Lower leg skin (tissue), 3 donors: ENCODE measurements around the gene CBFA2T3.

Experiments used
- CTCF ChIP-seq, 3 donors: fragments of 450-650 bp; IDR thresholded peaks; one replicate each; pipeline ENCODE4 v1.5.1; 2016; ENCODE audit warnings: antibody characterized with exemption in 3 of 3, mild to moderate bottlenecking in 3 of 3, moderate library complexity in 2 of 3
- POLR2A ChIP-seq, 2 donors: fragments of 450-650 bp; IDR thresholded peaks; one replicate each; pipeline ENCODE4 v1.6.1; 2016 to 2017; ENCODE audit warnings: antibody characterized with exemption in 2 of 2, mild to moderate bottlenecking in 1 of 2, moderate library complexity in 1 of 2

- TF ChIP-seq POLR2A (IDR thresholded peaks at IDR 0.05), result no peak
- TF ChIP-seq CTCF (IDR thresholded peaks at IDR 0.05), result no peak
Observed at GRCh38 chr16:88871349-88871702, 105.7 kb downstream of the CBFA2T3 start.
